Tongue (tissue), 3 donors: ENCODE results near the gene KHDC3L. TPM values are rescaled to one million over a fixed set of nuclear protein-coding genes. Genes with fewer than 3 reads are reported as not detected.
"Not testable (repeated sequence)": the region's sequence is repeated elsewhere in the genome, so short reads cannot be mapped to it uniquely, and the experiment has no call there.

ENCODE experiments used
- DNase-seq: peaks from one replicate; pipeline ENCODE4 v3.0.0-alpha.2; 2015
- small RNA-seq: library from RNA; depleted of rRNA; stranded (forward); fragments of <200 nt; gene quantifications from one replicate; pipeline ENCODE3, GENCODE V24; 2014; ENCODE audit warnings: low replicate concordance
- total RNA-seq: library from RNA; depleted of rRNA; stranded (reverse); fragments of >200 nt; gene quantifications from one replicate; pipeline ENCODE4 v1.2.3, GENCODE V29; 2014

KHDC3L gene
- total RNA-seq, 1 donor from 2014 or later: not detected

DNA sequence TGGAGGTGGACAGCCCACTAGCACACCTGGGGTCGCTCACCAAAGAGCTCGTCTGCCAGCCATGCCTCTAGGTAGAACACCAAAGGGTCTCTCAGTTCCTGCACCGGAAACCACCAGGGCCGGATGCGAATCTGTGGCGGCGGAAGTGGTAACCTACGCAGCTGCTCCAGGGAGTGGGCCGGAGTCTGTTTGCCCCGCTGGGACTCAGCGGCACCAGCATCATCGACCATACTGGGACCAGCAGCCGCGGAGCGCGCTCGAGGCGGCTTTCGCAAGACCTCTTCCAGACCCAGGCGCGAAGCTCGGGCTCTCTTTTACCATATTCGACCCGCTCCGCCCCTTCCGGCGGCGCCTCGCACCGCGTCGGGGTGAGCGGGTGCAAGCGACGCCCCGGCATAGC is 7.1 kb downstream of the KHDC3L start, which contains the start of gene OOEP:
Gene OOEP, minus strand, starts transcription at position 335 of the 400 bp plus-strand sequence. Its CDS starts 105 bp downstream, at position 230.
- no peak for DNase-seq

DNA sequence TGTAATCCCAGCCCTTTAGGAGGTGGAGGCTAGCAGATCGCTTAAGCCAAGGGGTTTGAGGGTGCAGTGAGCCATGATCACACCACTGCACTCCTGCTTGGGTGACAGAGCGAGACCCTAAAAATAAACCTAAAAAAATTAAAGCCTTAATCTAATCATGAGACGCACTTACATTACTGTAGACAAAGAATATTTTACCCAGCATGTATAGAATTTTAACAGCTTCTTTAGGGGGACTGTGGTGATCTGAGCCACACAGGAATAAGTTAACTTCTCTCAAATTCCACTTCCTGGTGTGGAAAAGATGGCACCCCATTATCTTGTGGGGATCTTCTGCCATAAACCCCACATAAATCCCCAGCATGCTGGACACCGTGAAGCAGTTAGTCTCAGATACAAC is 9.5 kb downstream of the KHDC3L start:
- no peak for DNase-seq

DNA sequence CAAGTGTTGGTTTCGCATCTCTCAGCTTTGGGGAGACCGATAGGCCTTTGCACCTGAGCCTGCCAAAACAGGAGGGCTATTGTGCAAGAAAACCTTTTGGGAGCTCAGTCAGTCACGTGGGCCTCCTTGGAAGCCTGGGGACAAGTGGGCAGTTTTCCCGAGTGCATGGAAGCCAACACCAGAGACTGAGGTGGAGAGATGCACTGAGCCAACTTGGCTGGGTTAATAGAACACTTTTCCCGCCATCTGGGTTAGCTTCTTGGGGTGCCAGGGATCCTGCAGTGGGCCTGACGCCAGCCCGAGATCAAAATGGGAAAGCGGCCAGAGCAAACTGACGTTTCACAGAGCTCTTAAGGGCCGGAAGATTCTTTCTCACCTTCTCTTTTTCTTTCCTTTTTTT is 10.1 kb downstream of the KHDC3L start:
- DNase-seq: no peak

DNA sequence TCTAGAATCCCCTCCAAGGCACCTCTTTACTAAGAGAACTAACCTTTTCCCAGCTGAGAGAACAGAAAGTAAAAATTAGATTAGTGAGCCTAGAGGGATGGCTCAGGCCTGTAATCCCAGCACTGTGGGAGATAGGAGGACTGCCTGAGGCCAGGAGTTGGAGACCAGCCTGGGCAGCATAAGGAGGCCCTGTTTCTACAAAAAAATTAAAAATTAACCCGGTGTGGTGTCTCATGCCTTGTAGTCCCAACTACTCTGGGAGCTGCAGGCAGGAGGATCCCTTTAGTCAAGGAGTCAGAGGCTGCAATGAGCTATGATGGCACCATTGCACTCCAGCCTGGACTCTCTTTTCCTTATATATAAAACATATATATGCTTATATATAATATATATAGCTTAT is 12.8 kb downstream of the KHDC3L start:
- DNase-seq: no peak

DNA sequence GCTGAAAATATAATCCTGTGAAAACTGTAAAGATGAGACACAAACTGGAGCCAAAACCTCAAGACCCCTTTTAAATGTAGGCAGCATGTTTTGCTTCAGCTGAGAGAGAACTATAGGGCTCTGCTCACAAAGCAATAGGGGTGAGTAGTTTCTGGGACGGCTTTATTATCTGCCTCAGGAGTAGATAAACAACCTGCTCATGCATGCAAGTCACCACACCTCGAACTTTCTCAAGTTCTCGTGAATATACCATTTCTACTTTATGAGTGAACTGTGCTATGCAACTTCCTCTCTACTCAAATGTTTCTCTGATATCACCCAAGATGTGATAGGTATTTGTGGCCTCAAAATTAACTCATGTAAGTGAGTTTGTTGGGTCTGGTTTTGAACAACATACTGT is 14.8 kb downstream of the KHDC3L start:
- no peak for DNase-seq

DNA sequence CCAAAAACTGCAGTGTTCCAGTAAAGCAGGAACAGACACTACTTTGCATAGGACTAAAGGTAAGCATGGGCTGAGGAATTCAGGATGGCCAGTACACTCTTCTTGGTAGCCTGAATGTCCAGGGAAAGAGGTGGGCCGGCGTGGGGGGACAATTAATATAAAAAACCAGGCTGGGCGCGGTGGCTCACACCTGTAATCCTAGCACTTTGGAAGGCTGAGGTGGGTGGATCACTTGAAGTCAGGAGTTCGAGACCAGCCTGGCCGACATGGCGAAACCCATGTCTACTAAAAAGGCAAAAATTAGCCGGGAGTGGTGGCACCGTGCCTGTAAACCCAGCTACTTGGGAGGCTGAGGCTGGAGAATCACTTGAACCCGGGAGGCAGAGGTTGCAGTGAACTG is 19.1 kb downstream of the KHDC3L start:
- not testable (repeated sequence) for DNase-seq

DNA sequence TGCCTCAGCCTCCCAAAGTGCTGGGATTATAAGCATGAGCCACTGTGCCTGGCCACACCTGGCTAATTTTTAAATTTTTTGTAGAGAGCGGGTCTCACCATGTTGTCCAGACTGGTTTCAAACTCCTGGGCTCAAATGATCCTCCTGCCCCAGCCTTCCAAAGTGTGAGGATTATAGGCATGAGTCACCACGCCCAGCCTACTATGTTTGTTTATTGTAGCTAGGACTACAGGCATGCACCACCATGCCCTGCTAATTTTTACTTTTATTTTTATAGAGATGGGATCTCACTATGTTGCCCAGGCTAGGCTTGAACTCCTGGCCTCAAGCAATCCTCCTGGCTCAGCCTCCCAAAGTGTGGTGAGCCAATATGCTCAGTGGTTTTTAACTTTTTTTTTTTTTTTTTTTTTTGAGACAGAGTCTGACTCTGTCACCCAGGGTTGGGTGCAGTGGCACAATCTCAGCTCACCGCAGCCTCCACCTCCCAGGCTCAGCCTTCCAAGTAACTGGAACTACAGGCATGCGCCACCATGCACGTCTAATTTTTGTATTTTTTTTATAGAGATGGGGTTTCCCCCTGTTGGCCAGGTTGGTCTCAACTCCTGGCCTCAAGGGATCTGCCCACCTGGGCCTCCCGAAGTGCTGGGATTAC is 20.1 kb downstream of the KHDC3L start:
- DNase-seq: no peak

DNA sequence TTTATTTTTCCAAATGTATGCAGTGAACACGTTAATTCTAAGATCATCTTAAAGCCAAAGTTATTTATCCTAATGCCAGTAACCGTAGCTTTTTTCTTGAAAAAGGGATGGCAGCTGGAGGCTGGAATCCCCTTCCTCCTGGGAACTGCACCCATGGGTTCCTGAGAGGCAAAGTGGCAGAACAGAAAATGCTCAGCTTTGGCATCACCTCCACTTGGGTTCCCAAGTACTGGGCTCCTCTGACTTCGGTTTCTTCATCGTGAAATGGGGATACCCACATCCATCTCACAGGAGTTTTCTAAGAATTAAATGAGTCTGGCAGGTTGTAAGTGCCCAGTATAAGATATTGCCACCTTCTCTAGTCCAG is 26.0 kb downstream of the KHDC3L start:
- no peak for DNase-seq

DNA sequence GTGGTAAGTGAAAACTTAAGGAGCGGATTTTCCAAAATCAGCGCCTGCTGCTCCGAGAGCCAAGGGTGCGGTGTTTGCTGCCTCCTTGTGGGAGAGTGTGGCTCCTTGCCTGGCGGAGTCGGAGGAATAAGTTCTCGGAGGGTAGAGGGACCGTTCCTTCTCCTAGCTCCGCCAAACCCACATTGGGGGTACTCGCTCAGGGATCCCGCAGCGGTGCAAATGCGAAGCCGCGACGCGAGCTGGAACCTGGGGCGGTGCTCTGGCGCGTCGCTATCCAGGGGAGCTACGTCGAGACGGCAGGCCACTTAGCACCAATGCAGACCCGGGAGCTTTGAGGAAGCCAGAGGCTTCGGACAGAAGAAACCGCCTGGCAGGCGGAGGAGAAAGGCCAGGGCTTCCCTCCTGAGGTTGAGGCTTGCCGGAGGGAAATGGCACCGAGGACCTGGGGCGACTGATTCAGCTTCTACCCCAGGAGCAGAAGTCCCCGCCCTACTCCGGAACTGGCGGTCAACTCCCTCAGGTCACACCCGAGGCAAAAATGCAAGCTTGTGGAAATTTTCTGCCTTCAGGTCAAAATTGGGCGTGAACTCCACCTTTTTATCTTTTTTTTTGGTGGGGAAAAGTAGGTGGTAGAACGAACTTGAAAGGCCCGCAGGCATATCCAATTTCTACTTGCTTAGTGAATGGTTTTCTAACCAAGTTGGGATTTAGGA is 26.5 kb downstream of the KHDC3L start:
- peak; percentile 67 for DNase-seq

DNA sequence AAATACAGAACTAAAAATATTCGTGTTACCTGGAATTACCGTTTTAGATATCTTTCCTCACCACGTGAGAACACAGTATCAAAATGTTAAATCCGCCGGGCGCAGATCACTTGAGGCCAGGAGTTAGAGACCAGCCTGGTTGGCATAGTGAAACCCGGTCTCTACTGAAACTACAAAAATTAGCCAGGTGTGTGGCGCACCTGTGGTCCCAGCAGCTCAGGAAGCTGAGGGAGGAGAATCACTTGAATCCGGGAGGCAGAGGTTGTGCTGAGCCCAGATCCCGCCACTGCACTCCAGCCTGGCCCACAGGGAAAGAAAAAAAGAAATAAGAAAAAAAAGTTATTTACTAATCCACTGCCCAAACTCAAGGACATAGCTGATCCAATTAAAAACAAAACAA is 27.4 kb downstream of the KHDC3L start:
- no peak for DNase-seq

DNA sequence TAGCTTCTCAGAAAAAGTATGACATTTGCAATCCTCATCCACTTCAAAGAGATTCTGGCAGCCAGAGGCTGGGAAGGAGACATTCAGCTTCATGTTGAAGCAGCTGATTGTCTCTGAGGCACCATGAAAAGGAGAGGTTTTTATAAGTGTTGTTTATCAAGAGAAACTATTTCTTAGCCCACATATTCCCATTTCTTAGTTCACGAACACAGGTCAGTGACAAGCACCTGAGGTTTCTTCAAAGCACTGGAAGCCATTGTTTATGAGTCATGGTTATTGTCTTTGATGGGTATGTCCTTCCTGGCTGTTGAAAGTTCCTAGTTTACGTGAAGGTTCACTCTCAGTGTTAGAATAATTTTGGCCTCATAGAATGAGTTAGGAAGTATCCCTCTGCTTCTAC is 29.2 kb downstream of the KHDC3L start:
- DNase-seq: no peak

DNA sequence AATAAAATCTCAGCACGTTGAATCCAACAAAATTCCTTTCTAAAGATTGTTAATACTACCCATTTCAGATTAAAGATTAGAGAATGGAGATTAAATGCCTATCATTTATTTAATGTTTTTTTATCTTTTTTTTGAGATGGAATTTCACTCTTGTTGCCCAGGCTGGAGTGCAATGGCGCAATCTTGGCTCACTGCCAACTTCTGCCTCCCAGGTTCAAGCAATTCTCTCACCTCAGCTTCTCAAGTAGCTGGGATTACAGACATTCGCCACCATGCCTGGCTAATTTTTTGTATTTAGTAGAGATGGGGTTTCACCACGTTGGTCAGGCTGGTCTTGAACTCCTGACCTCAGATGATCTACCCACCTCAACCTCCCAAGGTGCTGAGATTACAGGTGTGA is 29.7 kb downstream of the KHDC3L start:
- not testable (repeated sequence) for DNase-seq

DNA sequence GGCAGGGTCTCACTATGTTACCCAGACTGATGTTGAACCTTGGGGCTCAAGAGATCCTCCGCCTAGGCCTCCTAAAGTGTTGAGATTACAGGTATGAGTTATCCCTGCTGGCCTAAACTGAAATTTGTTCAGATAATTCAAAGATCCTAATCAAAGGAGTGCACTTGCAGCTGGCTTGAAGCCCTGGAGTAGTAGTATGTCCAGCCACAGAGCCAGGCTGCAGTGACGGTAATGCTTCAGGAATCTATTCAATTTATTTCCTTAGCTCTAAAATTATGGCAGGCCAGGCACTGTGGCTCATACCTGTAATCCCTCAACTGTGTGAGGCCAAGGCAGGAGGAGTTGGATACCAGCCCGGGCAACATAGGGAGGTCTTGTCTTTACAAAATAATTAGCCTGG is 30.8 kb downstream of the KHDC3L start:
- no peak for DNase-seq

DNA sequence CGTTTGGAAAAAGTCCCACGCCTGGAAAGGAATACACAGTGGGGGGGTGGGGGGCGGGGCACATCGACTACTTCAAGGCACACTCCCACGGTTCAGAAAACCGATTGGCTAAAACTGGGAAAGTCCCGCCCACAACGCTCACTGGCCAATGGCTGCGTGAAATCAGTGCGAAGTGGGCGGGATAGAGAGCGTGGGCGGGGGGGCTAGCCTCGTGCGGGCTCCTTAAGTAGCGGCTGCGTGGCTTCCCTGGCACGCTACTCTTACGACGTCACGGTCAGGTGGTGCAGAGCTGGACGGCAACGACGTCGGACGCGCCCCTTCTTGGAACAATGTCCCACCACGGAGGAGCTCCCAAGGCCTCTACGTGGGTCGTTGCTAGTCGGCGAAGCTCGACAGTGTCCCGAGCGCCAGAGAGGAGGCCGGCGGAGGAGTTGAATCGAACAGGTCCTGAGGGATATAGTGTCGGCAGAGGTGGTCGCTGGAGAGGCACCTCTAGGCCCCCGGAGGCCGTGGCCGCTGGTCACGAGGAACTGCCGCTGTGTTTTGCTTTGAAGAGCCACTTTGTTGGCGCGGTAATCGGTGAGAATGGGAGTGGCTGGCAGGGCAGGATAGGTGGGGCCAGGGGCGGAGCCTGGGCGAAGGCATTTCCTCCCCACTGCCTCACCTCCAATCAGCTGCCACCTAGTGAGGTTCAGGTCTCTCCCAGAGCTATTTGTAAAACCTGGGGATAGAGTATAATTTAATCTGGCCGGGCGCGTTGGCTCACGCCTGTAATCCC is 32.3 kb downstream of the KHDC3L start, which contains the start of gene DDX43:
Gene DDX43, plus strand, starts transcription at position 252 of the 778 bp plus-strand sequence. Its CDS starts 78 bp downstream, at position 330.
- DNase-seq: peak; percentile 29

DNA sequence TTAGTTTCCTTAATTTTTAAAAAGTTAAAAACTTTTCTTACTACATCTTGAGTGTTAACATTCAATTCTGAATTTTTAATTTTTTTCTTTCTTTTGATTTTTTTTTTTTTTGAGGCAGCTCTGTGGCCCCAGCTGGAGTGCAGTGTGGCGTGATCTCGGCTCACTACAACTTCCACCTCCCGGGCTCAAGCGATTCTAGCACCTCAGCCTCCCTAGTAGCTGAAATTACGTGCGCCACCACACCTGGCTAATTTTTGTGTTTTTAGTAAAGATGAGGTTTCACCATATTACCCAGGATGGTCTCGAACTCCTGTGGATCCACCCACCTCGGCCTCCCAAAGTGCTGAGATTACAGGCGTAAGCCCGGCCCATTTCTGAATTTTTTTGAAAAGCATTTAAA is 33.4 kb downstream of the KHDC3L start:
- DNase-seq: no peak

DNA sequence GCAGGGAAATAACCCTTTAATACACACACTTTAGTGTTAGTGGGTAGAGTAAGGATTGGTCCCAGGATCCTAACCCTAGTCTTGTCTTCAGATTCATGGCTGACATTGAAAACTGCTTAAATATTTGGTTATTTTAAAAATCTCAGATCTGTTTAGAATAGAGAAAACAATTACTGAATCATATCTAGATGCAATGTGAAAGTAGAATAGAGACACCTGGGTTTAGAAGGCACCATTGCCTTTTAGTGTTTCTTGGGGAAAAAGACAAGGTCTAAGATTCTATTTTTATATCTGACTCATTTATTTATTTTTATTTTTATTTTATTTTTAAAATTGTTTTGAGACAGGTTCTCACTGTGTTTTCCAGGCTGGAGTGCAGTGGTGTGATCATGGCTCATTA is 38.2 kb downstream of the KHDC3L start:
- no peak for DNase-seq

DNA sequence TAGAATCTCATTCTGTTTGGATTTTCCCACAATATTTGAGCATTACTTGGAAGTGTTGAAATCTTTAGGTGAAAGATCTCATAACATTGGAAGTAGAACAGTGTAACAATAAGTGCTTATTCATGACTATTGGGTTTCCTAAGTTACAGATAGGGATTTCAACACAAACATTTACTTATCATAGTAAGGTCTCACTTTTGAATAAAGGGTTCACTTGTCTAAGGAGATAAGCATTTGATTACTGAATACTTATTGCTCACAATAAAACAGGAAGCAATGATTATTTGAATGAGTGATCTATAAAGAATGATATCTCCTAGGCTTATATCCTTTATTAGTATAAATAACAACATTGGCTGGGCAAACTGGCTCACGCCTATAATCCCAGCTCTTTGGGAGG is 46.9 kb downstream of the KHDC3L start:
- no peak for DNase-seq

DNA sequence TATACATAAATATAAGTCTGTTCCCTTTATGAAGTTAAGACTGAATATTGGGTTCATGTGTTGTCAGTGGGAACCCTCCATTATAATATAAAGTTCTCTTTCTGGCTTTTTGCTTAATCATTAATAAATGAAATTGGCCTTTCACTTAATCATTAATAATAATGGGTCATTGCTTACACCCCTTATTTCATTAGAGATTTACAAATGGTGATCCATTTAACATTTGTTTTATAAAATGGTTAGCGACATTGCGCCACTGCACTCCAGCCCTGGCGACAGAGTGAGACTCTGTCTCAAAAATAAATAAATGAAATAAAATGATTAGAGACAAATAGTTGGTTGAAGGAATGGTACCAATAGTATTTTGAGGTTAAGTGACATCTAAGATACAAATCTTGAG is 50.6 kb downstream of the KHDC3L start:
- no peak for DNase-seq

Small RNAs within 50 kb of the gene (small RNA-seq; reads per million reads assigned to genes)
- gene RPL39P3: not detected

Other genes with a start within 250 kb of the KHDC3L start
- not detected for gene KHDC1L, start 137.2 kb upstream of the KHDC3L start, total RNA-seq
- gene KHDC1, start 99.5 kb upstream of the KHDC3L start, total RNA-seq: 3.2 TPM
- gene DPPA5, start 8.4 kb upstream of the KHDC3L start, total RNA-seq: not detected
- not detected for gene OOEP, start 7.2 kb downstream of the KHDC3L start, total RNA-seq
- 1.1 TPM for gene DDX43, start 32.2 kb downstream of the KHDC3L start, total RNA-seq
- gene CGAS, start 89.6 kb downstream of the KHDC3L start, total RNA-seq: 8.4 TPM
- gene MTO1, start 99.1 kb downstream of the KHDC3L start, total RNA-seq: 20.5 TPM
- gene EEF1A1, start 158.4 kb downstream of the KHDC3L start, total RNA-seq: 17,231 TPM